ENCODE results near the gene ITGA3.

Gene ITGA3

DNA sequence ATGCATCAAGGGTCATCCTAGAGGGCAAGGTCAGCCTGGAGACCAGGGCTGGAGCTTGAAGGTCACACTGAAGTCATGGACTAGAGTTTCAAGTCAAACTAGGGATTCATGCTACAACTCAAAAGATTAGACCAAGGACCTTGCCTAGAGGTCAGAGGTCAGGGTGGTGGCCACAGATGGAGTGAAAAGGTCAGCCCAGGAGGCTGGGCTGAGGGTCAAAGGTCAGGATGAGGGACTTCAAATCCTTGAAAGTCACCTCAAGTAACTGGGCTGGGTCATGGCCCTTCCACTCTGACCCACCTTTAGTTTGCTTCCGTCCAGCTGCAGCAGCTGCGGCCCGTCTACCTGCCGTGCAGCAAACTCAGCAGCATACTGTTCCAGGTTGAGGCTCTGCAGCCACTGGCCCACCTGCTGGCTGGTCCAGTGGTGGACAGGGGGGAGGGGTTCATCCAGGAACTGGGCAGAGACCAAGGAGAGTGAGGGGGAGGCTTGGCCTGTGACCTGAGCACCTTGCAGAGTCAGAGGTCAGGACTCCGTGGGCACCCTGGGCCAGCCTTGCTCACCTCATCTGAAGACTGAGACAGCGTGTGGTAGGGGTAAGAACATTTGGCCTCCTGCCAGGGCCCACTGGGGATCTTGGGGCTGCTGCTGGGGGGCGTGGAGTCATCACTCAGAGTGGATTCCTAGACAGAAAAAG, 57.9 kb downstream of the ITGA3 start:
- no peak for FAIRE-seq

GRCh38 chr17:50114401-50114800, 58.5 kb downstream of the ITGA3 start:
- FAIRE-seq, result no peak

- FAIRE-seq, result no peak
Observed at GRCh38 chr17:50114849-50115357, 59.0 kb downstream of the ITGA3 start.

- FAIRE-seq, result no peak
Observed at GRCh38 chr17:50115756-50116155, 59.8 kb downstream of the ITGA3 start.

DNA sequence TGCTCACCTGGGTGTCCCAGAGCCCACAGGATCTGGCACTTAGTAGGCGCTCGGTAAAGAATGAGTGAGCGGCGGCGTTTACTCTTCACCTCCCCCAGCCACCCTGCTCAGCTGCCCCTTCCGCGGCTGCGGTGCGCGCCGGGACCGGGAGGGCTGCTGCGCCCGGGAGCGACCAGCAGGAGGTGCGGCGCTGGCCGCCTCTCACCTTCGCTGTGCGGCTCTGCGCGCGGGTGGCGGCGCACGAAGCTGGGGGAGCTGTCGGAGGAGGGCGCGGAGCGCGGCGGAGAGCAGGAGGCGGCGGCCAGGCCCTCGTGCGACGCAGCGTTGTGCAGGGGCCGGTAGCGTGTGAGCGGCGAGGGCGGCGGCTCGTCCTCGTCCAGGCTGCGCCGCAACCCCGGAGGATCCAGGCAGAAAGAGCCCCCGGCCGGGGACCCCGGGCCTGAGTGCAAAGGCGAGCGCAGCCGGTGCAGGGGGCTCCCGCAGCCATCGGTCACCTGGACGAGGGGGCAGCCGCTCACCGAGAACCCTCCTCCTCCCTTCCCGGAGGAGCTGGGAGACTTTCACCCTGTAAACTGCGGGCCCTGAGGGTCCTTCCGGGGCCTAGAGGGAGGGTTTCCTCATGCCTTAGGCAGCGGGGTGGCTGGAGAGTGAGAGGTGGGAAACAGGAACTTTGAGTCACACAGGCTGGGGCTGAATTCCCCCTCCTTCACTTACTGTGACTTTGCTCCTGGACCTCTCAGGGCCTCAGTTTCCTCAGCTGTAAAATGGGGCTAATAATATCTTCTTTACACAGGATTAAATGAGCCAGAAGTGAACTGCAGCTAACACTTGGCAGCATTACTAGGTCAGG, 61.5 kb downstream of the ITGA3 start:
- no peak for FAIRE-seq

- FAIRE-seq, result no peak
Observed at GRCh38 chr17:50118076-50118827, 62.3 kb downstream of the ITGA3 start.

GRCh38 chr17:50118828-50119218, 62.9 kb downstream of the ITGA3 start:
- FAIRE-seq, result no peak

GRCh38 chr17:50120475-50121253, 64.8 kb downstream of the ITGA3 start:
- no peak for FAIRE-seq

GRCh38 chr17:50122945-50123344, 67.0 kb downstream of the ITGA3 start:
- FAIRE-seq, result no peak

GRCh38 chr17:50123649-50124349, 67.9 kb downstream of the ITGA3 start:
- FAIRE-seq, result no peak

- FAIRE-seq, result no peak
Observed at GRCh38 chr17:50125420-50125997, 69.6 kb downstream of the ITGA3 start.

- no peak for FAIRE-seq
Observed at GRCh38 chr17:50127697-50128361, 71.9 kb downstream of the ITGA3 start.

- FAIRE-seq, result no peak
Observed at GRCh38 chr17:50128441-50129352, 72.8 kb downstream of the ITGA3 start.

GRCh38 chr17:50129353-50129727, 73.4 kb downstream of the ITGA3 start:
- no peak for FAIRE-seq

DNA sequence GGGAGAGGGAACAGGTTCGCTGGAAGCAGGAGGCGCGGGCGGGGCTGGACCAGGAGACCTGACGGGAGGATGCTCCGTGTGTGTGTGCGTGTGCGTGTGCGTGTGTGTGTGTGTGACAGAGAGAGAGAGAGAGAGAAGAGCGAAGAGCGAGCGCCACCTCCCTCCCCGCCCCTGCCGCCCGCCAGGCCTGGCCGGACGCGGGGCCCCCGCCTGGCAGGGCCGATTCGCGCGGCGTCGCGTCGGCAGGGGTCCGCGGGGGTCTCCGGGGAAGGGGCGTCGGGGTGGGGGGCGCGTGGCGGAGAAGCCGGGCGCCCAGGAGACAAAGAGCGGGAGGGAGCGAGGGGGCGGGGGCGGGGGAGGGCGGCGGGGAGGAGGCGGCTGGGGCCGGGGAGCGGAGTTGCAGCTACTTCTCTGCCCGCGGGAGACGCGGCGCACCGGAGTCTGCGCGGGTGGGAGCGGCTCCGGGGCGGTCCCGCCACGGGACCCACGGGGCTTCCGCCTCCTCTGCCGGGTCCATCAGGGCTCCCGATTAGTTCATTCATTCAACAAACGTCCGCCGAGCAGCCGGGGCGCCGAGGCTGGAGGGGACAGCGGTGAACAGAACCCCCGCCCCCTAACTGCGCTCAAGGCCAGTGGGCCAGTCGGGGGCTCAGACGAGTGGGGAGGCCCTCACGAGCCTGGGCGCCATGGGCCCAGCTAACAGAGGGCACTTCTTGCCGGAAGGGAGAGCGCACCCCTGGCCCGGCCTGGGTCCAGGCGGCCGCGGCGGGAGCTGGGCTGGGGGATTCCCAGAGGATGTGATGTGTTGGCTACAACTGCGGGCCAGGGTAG, 74.0 kb downstream of the ITGA3 start, which contains the start of gene SAMD14:
Gene SAMD14 (minus strand): TSS at position 433 of the 831 bp plus-strand sequence. CDS start 5,201 bp downstream, outside the sequence.
- FAIRE-seq, result no peak

GRCh38 chr17:50130559-50131305, 74.8 kb downstream of the ITGA3 start:
- no peak for FAIRE-seq

DNA sequence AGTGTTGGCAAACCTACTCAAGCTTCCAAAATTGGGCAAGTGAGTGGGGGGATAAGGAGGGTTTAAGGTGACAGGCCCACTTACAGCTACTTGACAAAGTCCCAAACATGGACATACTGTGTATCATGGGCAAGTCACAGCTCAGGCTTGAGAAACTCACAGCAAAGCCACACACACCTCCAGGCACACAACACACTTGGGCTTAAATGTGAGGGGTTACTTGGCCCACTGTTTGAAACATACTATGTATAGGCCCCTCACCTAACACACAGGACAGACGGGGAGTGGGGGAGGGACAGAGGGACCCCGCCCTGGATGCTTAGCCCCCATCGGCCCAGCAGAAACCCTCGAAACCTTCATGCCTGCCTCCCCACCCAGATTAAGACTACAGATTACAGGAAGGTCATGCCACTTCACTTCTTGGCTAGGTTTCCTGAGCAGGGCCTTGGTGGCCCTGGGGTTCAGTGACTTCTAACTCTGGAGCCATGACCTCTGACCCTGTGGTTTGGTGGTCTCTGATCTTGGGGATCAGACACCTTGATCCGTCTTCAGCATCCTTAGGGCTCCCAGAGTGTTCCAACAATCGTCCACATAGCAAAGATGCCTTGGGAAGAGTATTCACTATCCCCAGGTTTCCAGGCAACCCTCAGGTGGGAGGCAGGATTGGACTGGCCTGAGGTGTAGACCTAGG, 76.3 kb downstream of the ITGA3 start:
- FAIRE-seq, result no peak

Data from colon (tissue), 2 donors.